GM19035 (cell line): ENCODE measurements around the gene STK38.

Experiments used
- ATAC-seq: cut with Tn5 transposase; IDR thresholded peaks from one replicate; pipeline ENCODE4 v1.9.1; 2021; ENCODE audit not compliant: unreplicated experiment

The STK38 gene

GRCh38 chr6:36566418-36566905, 19.2 kb upstream of the STK38 start:
- ATAC-seq = no peak

GRCh38 chr6:36563928-36564284, 16.6 kb upstream of the STK38 start:
- no peak for ATAC-seq

GRCh38 chr6:36563237-36563927, 16.1 kb upstream of the STK38 start:
- ATAC-seq = no peak

GRCh38 chr6:36560822-36561221, 13.5 kb upstream of the STK38 start:
- no peak for ATAC-seq

GRCh38 chr6:36559011-36559793, 11.9 kb upstream of the STK38 start:
- no peak for ATAC-seq

GRCh38 chr6:36556281-36556680, 9.0 kb upstream of the STK38 start:
- ATAC-seq = no peak

- no peak for ATAC-seq
Observed at GRCh38 chr6:36555750-36556252, 8.5 kb upstream of the STK38 start.

- no peak for ATAC-seq
Observed at GRCh38 chr6:36550473-36551000, 3.3 kb upstream of the STK38 start.

GRCh38 chr6:36548401-36548743, 1.1 kb upstream of the STK38 start:
- ATAC-seq = no peak

GRCh38 chr6:36547646-36548400, 544 bp upstream of the STK38 start:
- ATAC-seq = no peak

- ATAC-seq = no peak
Observed at GRCh38 chr6:36546308-36546919, 865 bp downstream of the STK38 start.

GRCh38 chr6:36545767-36546307, 1.4 kb downstream of the STK38 start:
- no peak for ATAC-seq

- no peak for ATAC-seq
Observed at GRCh38 chr6:36544228-36544627, 3.1 kb downstream of the STK38 start.

GRCh38 chr6:36542041-36542440, 5.2 kb downstream of the STK38 start:
- no peak for ATAC-seq

GRCh38 chr6:36539814-36540568, 7.3 kb downstream of the STK38 start:
- ATAC-seq = no peak

GRCh38 chr6:36536873-36537547, 10.3 kb downstream of the STK38 start:
- ATAC-seq = no peak

- ATAC-seq = no peak
Observed at GRCh38 chr6:36533321-36533720, 14.0 kb downstream of the STK38 start.

- no peak for ATAC-seq
Observed at GRCh38 chr6:36526066-36526465, 21.2 kb downstream of the STK38 start.

GRCh38 chr6:36525346-36525745, 21.9 kb downstream of the STK38 start:
- ATAC-seq = no peak
